ENCODE measurements around the gene IGF1. TPM values are rescaled to one million over a fixed set of nuclear protein-coding genes. Genes with fewer than 3 reads are reported as not detected.

IGF1 gene
- polyA plus RNA-seq, 3 donors = 3.4 to 5.6 (median 3.6) TPM

DNA sequence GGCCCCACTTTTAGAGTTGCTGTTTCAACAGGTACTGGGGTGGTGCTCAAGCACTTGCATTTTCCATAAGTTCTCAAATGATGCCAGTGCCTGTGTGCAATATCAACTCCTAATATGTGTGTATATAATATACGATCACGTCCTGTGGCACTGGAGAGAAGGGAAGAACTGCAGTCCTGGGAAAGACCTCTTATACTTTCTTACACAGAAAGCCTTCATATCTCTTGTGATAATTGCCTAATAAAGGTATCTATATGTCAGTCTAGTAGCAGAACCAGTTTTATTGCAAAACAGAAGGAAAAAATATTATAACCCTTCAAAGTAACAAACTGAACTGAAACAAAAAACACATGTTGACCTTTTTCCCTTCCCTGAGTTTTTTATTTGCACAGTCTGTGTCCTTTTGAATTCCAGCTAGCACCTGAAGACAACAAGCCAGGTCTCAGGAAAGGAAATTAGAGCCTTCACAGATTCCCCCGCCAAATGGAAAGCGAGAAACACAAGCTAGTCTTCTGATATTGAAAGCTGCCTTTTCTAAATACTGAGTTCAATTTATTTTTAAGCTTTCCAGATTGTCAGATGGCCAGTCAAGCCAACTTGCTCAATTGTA lies 44.4 kb downstream of the IGF1 start:
- DNase-seq = no peak

DNA sequence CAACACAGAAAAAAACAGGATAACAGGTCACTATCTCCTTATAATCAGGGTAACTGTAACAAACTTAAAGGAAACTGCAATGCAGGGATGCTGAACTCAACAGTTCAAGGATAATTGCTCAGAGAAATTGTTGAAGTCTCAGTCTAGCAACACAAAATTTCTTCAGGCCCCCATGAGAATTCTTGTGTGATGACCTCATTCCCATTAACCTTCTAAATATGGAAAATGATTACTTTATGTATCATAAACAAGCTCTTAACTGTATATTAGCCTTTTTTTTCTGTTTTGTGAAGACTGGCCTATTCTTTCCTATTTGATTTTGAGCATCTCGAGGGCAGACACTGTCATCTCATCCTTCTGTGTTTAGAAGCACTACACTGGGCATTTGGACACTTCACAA lies 47.1 kb downstream of the IGF1 start:
- DNase-seq = no peak

DNA sequence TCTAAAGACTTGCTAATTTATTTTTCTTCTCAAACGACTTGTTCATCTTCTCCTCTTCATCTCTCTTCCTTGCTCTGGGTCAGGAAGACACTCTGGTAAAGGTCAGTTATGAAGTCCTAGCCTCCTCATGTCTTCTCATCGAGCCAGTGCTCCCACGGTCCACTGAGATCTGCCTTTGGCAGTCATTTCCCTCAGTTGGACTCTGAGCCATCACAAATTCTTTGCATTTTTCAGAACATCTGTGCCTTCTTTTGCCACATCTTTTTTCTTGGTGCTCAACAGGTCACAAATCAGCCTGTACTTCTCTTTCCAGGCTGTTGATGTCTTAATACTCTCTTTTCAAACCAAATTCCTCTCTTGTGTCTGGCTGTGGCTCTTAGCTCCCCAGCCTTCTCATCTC lies 49.7 kb downstream of the IGF1 start:
- DNase-seq = no peak

DNA sequence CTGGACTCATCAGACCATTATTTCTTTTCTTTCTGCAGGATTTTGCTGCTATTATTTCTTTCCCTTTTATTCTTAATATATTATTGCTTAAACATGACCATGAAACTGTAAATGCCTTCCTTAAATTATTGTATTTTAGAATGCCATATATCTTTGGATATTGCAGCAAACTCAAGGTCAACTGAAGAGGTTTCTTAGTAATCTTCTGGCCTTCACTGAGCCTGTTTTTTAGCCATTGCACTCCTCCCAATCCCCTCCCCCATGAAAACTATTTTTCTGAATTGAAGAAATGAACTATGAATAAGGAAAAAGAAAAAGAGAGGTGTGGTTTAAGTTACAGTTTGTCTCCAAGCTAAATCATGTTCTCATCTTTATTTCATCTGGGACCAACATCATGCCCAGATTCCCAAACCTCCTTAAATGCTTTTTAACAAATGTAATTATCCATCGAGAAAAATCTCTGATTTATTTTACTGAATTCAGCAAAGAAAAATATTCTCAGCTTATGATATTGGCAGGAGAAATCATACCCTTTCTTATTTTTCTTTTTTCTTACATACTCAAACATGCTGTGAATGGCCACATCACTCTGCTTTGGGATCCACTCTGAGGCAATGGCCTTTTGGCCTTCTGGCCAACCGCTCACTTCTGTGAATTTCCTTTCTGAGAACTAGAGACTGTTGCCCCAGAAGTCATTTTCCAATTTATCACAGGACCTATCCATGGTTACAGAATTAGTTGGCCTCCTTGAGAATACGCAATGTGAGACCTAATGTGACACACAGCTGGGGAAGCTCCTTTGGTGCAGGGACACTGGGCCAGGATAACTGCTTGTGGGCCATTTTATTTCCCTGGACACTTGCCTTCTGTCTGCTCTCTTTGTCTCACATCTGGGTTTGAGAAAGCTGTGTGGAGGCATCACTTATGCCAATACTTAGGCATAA lies 50.9 kb downstream of the IGF1 start:
- no peak for DNase-seq

DNA sequence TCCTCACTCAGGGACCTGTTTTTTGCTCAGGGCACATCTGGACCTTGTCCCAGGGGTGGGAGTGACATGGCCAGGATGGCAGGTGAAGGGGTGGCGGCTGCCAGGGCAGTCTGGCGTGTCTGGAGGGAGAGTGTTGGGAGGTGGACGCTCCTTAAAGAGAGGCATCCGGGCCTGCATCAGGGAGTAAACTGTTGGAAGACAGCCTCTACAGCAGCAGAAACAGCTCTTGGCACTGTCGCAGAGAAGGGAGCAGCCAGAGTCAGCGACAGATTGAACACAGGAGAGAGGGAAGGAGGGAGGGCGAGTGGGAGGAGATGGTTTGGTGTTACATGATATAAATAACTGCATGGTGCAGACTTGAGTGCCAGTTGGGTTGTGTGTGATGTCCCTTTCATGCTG lies 52.8 kb downstream of the IGF1 start:
- peak; percentile 68 for DNase-seq

DNA sequence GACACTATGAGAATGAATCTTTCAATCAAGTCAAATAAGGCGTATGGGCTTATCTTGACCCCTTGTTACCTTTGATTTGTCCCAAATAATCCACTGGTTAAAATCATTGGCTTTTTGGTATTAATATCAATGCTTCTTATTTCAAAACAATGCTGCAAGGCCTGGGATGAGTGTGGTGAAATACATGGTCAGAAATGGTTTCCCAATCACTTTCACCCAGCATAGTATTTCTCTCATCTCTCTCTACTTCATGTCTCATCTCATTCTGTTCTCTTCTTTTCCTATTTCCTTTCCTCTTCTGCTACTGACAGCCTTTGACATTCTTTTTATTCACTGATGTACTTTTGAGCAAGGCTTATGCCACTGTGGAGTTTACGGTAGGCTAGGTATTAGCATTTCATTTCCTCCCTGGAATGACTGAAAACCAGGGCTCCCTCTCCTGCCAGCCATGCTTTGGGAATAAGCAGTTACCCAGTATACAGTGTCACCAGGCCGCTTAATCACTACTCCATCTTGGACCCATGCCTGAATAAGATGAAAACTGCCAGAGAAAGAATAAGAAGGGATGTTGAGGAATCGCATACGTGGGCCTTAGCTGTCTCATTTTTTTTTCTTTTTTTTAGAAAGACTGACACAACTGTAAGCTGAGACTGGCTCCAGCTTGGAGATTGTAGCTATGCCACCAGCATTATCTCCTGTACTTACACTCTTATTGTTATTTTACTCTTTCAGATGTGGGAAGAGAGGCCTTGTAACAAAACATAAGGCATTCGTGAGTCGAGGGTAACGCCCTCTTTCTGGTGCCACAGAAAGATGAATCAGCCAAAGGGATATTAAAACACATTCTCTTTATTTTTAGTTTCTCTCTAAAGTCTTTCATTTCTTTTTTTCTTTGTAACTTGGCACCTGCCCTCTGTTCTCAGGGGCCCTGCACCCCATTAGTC lies 53.5 kb downstream of the IGF1 start:
- peak; percentile 16 for DNase-seq

DNA sequence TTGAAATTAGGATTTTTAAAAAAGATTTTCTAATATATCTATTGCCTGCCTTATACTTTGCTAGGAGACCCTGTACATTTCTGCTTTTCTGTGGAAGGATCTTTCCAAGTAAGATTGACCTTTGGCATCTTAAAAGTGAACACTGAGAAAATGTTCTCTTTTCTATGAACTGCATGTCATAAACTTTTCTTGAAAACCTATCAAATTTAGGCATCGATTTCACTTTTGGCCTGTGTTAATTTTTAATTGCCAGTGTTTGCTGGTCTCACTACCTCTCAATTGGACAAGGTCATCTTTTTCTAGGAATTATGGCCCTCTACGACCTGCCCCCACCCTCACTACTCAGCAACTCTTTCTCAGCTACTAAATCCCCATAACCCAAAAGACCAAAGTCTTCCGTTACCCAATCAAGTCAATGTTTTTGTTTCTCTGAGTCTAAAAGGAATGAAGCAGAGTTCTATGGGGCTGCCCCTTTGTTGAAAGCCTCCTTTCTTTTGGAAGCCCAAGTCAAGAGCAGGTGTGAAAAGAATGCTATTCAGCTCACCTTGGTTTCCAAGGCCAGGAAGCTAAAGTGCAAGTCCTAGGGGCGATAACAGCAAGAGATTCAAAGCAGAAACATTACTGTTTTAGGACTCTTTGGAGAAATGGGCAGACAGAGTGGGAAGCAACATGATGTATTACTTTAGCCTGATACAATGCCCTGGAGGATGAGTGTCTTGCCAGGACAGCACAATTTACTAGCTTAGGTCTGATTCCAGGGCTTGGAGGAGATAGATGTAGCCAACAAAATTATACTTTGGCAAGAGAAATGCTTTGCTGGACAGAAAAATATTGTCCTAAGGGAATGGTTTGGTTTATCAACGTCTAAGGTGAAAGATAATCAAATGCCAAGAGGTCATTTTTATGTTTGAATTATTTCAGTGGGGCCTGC lies 55.0 kb downstream of the IGF1 start:
- no peak for DNase-seq

DNA sequence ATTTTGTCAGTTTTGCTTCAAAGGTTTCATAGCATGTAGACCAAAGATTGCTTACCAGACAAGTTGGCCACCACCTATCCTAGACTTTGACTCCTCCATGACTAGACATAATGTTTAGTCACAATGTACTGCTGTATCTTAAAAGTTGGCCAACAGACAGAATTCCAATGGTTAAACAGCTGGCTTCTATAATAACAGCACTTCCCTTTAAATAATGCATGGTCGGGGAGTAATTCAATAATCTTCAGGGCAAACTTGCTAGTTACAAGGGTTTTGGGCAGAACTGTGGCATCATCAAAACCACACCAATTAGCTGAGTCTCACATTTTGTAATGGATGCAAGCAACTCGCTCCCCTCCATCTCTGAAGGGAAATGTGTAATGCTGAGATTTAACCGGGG lies 56.9 kb downstream of the IGF1 start:
- DNase-seq = no peak

DNA sequence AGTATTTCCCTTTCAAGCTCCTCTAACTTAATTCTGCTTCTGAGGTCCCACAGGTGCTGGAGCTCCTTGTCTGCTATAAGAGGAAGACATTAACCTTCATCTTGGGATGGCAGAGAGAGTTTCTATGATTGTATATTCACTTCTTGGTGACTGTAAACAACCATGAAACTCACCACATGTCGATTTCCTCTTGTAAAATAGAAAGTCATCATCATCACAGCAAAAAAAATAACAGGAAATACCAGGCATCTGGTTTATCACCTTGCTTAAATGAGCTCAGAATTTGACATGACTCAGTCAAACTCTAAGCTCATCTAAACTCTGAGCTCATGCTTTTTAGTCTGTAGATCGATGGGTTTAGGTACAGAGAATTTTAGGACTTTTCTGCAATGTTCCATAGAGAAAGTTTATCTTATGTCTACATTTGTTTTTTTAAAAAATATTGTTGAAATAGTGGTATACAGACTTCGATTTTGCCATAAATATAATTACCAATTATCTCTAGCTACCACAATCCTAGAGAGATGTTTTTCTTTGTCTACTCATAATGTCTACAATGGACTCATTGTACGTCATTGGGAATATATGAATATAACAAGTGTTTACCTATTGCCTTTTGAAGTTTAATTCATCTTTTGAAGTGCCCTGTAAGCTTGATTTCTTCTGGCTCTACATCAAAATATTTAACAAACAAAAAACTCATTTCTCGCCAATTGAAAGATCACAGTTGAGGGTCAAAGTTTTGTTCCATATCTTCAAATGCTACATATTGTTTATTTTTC lies 58.4 kb downstream of the IGF1 start:
- DNase-seq = no peak

DNA sequence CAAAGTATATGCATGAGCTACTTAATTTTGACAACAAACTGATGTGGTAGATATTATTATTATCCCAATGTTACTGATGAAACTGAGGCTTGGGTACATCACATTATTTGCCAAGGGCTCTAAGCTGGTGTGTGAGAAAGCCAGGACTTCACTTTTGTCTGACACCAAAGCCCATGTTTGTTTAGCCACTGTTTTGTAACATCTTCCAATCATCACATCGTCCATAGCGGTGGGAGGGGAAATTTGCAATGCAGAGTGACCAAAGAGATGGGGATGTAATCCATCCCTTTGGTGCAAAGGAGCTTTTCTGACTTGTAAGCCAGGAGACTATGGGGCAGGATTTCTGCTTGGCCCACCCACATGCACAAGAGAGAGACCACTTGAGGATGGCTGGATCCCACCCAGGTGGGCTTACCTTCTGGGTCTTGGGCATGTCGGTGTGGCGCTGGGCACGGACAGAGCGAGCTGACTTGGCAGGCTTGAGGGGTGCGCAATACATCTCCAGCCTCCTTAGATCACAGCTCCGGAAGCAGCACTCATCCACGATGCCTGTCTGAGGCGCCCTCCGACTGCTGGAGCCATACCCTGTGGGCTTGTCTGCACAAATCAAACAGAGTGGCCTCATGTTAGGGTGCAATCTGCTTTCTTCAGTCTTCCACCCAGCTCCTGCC lies 61.1 kb downstream of the IGF1 start:
- no peak for DNase-seq

DNA sequence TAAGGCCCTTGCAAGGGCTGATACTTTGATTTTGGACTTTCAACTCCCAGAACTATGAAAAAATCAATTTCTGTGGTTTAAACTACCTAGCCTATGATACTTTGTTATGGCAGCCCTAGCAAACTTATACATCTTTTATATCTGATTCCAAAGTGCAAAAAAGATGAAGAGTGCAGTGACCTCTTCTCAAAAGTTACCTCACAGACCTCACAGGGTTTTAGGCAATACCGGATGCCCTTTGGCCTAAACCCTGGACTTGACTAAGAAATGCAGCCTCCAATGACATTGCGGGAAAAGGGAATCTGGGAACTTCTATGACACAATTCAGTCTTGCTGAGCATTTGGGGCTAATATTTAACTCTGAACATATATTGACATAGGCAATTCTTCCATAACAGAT lies 63.3 kb downstream of the IGF1 start:
- DNase-seq = no peak

DNA sequence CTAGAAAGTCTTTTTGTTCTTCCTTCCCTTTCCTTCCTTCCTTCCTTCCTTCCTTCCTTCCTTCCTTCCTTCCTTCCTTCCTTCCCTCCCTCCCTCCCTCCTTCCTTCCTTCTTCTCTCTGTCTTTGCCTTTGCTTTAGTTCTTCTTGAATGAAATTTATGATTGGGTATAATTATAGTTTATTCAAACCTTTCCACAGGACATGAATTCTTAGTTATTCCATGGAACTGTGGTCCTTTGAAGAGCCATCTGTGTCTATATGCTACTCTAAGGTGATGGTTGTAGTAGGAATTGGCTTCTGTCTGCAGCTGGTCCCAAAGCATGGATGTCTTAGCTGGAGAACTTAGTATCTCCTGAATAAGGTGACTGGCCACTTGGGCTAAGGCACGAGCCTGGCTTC lies 64.8 kb downstream of the IGF1 start:
- DNase-seq = no peak

DNA sequence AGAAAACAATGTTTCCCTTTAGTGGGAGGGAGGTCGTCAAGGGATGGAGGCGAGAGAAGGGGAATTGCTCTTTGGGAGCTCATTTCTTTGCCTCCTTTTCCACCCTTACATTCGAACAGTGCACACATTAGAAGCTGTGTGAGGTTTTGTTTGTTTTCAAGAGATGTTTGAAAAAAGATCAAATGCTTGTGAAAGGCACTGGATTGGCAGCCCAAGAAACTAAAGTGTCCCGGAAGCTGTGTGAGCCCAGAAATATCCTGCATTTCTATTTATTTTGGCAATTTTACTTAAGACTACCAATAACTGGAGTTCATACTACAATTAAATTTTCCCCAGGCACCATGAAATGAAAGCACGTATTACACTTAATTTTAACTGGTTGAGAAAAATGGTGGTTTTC lies 67.0 kb downstream of the IGF1 start:
- DNase-seq = no peak

DNA sequence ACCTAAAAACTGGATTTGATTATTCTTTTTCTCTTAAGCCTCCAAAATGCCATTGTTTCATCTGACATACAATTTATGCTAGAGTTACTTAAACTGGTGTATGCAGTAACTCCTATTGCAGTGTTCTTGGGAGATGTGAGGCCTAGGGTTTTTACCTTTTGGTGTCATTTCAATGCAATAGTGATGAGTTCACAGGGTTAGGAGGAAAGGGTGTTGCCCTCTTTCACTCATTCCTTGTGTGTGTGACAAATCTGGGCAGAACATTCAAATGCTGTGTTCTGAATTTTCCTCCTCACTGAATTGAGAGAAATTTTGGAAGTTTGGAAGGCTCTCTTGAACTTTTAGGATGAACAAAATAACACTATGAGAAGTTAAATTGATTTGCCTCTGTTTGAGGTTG lies 69.9 kb downstream of the IGF1 start:
- no peak for DNase-seq

DNA sequence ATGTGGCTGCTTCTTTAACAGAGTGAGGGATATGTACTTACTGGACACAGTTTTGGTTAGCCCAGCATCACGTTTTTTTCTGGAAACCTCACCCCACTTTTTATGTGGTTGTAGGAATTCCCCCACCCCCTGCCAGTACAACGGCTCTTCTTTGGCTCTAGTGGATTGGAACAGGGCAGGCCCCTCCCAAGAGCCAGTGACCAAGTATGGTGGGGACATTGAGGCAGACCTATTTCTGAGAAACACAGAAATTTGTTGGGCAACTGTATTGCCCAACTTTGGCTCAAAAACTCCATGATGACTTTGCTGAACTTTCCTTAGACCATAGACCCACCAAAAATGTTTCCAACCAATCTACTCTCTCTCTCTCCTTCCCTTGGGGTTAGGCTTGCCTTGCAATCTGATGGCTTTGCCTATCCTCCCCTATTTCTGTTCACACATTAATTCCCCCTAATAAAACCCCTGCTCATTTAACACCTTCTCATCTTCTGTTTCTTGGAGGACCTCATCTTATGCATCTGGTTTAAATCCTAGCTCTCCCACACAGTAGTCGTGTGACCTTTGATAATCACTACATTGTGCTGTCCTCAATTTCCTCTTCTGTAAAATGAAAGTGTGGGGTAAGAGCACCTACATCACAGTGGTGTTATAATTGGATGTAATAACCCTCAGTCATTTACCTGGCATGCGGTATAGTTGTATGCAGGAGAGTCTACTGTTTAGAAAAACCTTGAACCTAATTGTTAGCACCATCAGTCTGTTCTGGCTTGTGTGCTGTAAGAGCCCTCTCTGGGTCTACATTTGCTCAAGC lies 71.7 kb downstream of the IGF1 start:
- no peak for DNase-seq

DNA sequence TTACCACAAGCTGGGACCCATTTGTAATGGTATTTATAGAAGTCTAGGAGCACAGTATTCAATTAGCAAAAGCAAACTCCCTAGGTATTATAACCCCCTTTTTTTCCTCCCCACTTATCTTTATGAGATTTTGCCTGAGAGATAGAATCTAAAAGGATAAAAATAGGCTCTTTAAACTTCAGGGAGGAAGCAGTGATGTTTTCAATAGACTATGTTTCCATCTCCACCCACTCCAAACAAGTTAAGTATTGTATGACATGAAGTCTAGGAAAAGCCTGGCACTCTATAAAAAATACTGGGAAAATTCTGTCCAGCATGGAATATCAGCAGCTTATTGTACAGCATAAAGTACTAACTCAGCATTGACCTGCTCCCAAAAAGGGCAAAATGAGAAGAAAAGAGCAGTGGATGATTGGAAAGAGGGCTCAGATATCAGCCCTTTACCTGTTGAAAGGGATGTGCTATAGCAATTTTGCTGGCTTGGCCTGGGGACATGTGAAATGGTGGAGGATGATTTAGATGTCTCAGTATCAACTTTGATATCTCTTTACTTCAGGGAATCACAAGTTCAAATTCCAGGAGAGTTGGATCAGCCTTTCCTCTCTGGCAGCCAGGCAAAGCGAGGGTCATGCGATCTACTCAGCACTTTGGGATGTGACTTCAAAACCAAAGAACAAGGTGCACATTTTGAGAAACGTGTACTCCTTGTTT lies 72.4 kb downstream of the IGF1 start:
- no peak for DNase-seq

DNA sequence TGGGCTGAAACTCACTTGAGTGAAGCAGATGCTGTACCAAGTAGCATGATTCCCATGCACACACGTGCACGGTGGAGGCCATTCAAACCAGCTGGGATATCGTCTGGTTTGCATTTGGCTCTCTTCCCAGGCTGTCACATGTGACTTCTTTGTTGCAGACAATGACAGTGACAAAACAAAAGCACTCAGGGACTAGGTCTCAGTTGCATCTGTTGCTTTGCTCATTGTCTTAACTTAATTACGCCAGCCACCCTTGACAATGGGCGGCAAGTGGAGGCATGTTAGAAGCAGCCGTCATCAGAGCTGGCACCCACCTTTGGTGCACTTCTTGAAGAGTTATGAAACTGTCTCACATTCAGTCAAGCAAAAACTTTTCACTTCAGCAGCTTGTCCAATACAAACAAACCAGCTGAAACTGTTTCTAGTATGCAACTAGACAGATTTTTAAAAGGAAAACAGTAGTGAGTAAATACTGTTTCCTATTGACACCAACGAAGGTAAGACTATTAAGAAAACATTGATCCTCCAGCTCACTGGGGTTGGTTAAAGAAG lies 74.3 kb downstream of the IGF1 start:
- peak; percentile 57 for DNase-seq

DNA sequence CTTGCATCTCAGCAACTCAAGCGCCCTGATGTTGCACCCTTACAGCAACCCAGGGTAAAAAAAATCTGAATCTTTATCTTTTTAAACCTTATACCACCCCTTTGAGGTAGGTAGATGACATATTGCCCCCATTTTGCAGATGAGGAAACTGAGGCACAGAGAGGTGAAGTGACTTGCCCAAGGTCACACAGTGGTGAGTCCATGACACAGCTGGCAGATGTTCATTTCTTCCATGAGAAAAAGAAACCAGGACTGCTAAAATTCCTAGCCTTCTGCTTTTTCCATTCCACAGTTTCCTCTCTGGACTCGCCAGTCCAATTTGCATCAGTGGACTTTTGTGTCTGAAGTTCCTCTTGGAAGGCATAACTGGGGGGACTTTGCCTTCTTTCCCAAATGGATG lies 79.3 kb downstream of the IGF1 start:
- no peak for DNase-seq
